ENCODE data around the gene IFITM2. TPM values are rescaled to one million over a fixed set of nuclear protein-coding genes. Genes with fewer than 3 reads are reported as not detected.

Gene IFITM2
- polyA plus RNA-seq, 1 of the 3 experiments (the other 2 are of a cell fraction) = 518 TPM

- POLR2A ChIA-PET = no interaction called here
- H3K79me2 ChIP-seq (ENCODE audit: insufficient read depth) = no peaks in the 10 kb centered on the region
- peak overlapping the region; percentile 78; the same call in 1 of the 2 replicates for H2AFZ ChIP-seq (ENCODE audit: low read depth)
- no peak overlapping the region for H3K4me2 ChIP-seq
- CTCF ChIA-PET = interaction anchor here (0.7 to 1.7 kb wide), 3 partner anchors 48 to 147 kb away, joined by 3 to 5 read pairs (median 3); no protein-coding TSS in a partner anchor
- no peaks in the 10 kb centered on the region for H3K9me2 ChIP-seq
- 58% methylated on average over 16 of the region's 16 CpGs for WGBS (ENCODE audit: low lambda C conversion rate)
- peaks cover 7% of the 10 kb centered on the region in 2 experiments; a peak in 3 of 4 replicates for H3K4me1 ChIP-seq (ENCODE audit: control insufficient read depth in 1 of 2, insufficient read depth in 2 of 2, low read depth in 1 of 2, low read length in 1 of 2)
- H3K9me3 ChIP-seq = no peaks in the 10 kb centered on the region
- H4K20me1 ChIP-seq (ENCODE audit: insufficient read depth) = no peaks in the 10 kb centered on the region
- no peak overlapping the region for H3K4me3 ChIP-seq (ENCODE audit: low read depth in 2 of 2, low read length in 1 of 2)
- peak overlapping the region; percentile 31 to 41; a peak in 2 of 4 replicates for H3K27ac ChIP-seq (ENCODE audit: low read depth in 2 of 2, low read length in 1 of 2)
- no peaks in the 10 kb centered on the region for H3K36me3 ChIP-seq (replicated peaks in 1 of 2; ENCODE audit: control insufficient read depth in 1 of 2, insufficient read depth in 2 of 2, low read length in 1 of 2)
- TF ChIP-seq, protein P1, sequence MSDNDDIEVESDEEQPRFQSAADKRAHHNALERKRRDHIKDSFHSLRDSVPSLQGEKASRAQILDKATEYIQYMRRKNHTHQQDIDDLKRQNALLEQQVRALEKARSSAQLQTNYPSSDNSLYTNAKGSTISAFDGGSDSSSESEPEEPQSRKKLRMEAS (IDR thresholded peaks at IDR 0.05; ENCODE audit: low read depth) = peak; percentile 59; the same call in 1 of the 2 replicates
- TF ChIP-seq POLR2AphosphoS5 (IDR thresholded peaks at IDR 0.05; ENCODE audit: low read depth, low read length) (no peak), CTCF (IDR thresholded peaks at IDR 0.05) (no peak), GATA2 (CRISPR knock-in tag; IDR thresholded peaks at IDR 0.05) (no peak)
- H3F3A ChIP-seq (replicated peaks; ENCODE audit: insufficient read depth) = peaks cover 9% of the 10 kb centered on the region
- no peak overlapping the region for H3K9ac ChIP-seq
- no peak for DNase-seq
- H3K27me3 ChIP-seq (ENCODE audit: insufficient read depth) = no peaks in the 10 kb centered on the region
Measured at GRCh38 chr11:353179-353873, 45.7 kb downstream of the IFITM2 start.

- H3K9me2 ChIP-seq = no peaks in the 10 kb centered on the region
- no peaks in the 10 kb centered on the region for H3K27me3 ChIP-seq (ENCODE audit: insufficient read depth)
- peaks cover 7% of the 10 kb centered on the region in 2 experiments; a peak in 3 of 4 replicates for H3K4me1 ChIP-seq (ENCODE audit: control insufficient read depth in 1 of 2, insufficient read depth in 2 of 2, low read depth in 1 of 2, low read length in 1 of 2)
- peak overlapping the region; percentile 80 to 85 for H3K27ac ChIP-seq (ENCODE audit: low read depth in 2 of 2, low read length in 1 of 2)
- POLR2A ChIA-PET = interaction anchor here (0.9 kb wide), 1 partner anchor 38 kb away, joined by 3 read pairs; no protein-coding TSS in a partner anchor
- no peaks in the 10 kb centered on the region for H3K36me3 ChIP-seq (replicated peaks in 1 of 2; ENCODE audit: control insufficient read depth in 1 of 2, insufficient read depth in 2 of 2, low read length in 1 of 2)
- peak overlapping the region; percentile 65 for H3K9ac ChIP-seq
- H3K4me2 ChIP-seq = peak overlapping the region; percentile 48; the same call in 1 of the 2 replicates
- peaks cover 9% of the 10 kb centered on the region for H3F3A ChIP-seq (replicated peaks; ENCODE audit: insufficient read depth)
- DNase-seq = peak; percentile 90
- H4K20me1 ChIP-seq (ENCODE audit: insufficient read depth) = no peaks in the 10 kb centered on the region
- CTCF ChIA-PET = interaction anchor here (0.6 to 1.8 kb wide), 12 partner anchors 8 to 409 kb away, joined by 3 to 10 read pairs (median 4); no protein-coding TSS in a partner anchor
- peak overlapping the region in 1 of 2 experiments; percentile 17; a peak in 1 of 4 replicates for H3K4me3 ChIP-seq (ENCODE audit: low read depth in 2 of 2, low read length in 1 of 2)
- 0 out of 2 replicates have a peak overlapping the region, but pooled peaks have one; percentile 7 for H2AFZ ChIP-seq (ENCODE audit: low read depth)
- no peaks in the 10 kb centered on the region for H3K79me2 ChIP-seq (ENCODE audit: insufficient read depth)
- H3K9me3 ChIP-seq = no peaks in the 10 kb centered on the region
- 28% methylated on average over 18 of the region's 76 CpGs for WGBS (ENCODE audit: low lambda C conversion rate)
- TF ChIP-seq RCOR1 (IDR thresholded peaks at IDR 0.05; ENCODE audit: low read length) (no peak), TCF12 (IDR thresholded peaks at IDR 0.05) (peak; percentile 50; the same call in 1 of the 2 replicates), SMC3 (IDR thresholded peaks at IDR 0.05; ENCODE audit: low read depth, low read length) (0 out of 2 replicates have a peak, but pooled peaks have one; percentile 2), TAF1 (IDR thresholded peaks at IDR 0.05; ENCODE audit: borderline replicate concordance, low read depth, low read length) (peak; percentile 30; the same call in 1 of the 2 replicates), NFIC (IDR thresholded peaks at IDR 0.05; ENCODE audit: borderline replicate concordance) (peak; percentile 78), FOSL2 (IDR thresholded peaks at IDR 0.05; ENCODE audit: borderline replicate concordance, low read depth) (no peak), REST (IDR thresholded peaks at IDR 0.05; ENCODE audit: low read depth, low read length) (peak; percentile 81)
- TF ChIP-seq, protein P1 (IDR thresholded peaks at IDR 0.05; ENCODE audit: low read depth) = peak; percentile 64; the same call in 1 of the 2 replicates
Measured at GRCh38 chr11:355581-356458, 48.2 kb downstream of the IFITM2 start.
